Neural cell (in vitro differentiated cells): ENCODE results near the gene FRMD4A. TPM values are rescaled to one million over a fixed set of nuclear protein-coding genes. Genes with fewer than 3 reads are reported as not detected.

Experiments used
- H2AFZ ChIP-seq: fragments of 200-600, 300-800 bp; sonication (generic), shearing (Covaris generic); 2 replicates; pipeline ENCODE4 v1.6.0; 2014; ENCODE audit warnings: low read depth, mild to moderate bottlenecking, antibody characterized with exemption, low read length, moderate library complexity
- H3F3A ChIP-seq: fragments of 200-600 bp; shearing (Covaris generic); 2 replicates; pipeline ENCODE4 v1.6.1; 2016; ENCODE audit warnings: mild to moderate bottlenecking, moderate library complexity, mixed read lengths, antibody characterized with exemption, low read length; ENCODE audit not compliant: insufficient read depth, poor library complexity, severe bottlenecking
- H3K27ac ChIP-seq: fragments of 200-600, 300-800 bp; sonication (generic), shearing (Covaris generic); 2 replicates; pipeline ENCODE4 v1.5.1; 2014; ENCODE audit warnings: mild to moderate bottlenecking, low read length, moderate library complexity
- H3K27me3 ChIP-seq: fragments of 300-800, 200-600 bp; sonication (generic), shearing (Covaris generic); 2 replicates; pipeline ENCODE4 v1.6.0; 2014; ENCODE audit warnings: mild to moderate bottlenecking, low read depth, low read length, moderate library complexity; ENCODE audit not compliant: insufficient read depth
- H3K36me3 ChIP-seq: fragments of 300-800, 200-600 bp; sonication (generic), shearing (Covaris generic); 2 replicates; pipeline ENCODE4 v1.5.1; 2014; ENCODE audit warnings: mild to moderate bottlenecking, antibody characterized with exemption, low read length, moderate library complexity; ENCODE audit not compliant: insufficient read depth
- H3K4me2 ChIP-seq: fragments of 300-800, 200-600 bp; sonication (generic), shearing (Covaris generic); 2 replicates; pipeline ENCODE4 v1.6.0; 2014; ENCODE audit warnings: mild to moderate bottlenecking, low read length
- H3K4me3 ChIP-seq: fragments of 300-800, 200-600 bp; sonication (generic), shearing (Covaris generic); 2 replicates; pipeline ENCODE4 v1.5.1; 2014; ENCODE audit warnings: mild to moderate bottlenecking, low read length, moderate library complexity
- H3K79me2 ChIP-seq: fragments of 200-600 bp; shearing (Covaris generic); replicated peaks from 2 replicates; pipeline ENCODE4 v1.6.0; 2014; ENCODE audit warnings: mild to moderate bottlenecking, low read length, moderate library complexity; ENCODE audit not compliant: insufficient read depth
- H3K9ac ChIP-seq: fragments of 300-800, 200-600 bp; sonication (generic), shearing (Covaris generic); 2 replicates; pipeline ENCODE4 v1.6.1; 2016; ENCODE audit warnings: mild to moderate bottlenecking, low read length, mixed read lengths
- H3K9me2 ChIP-seq: fragments of 200-600 bp; shearing (Covaris generic); 2 replicates; pipeline ENCODE4 v1.6.1; 2016; ENCODE audit warnings: mild to moderate bottlenecking, low read length, mixed read lengths; ENCODE audit not compliant: insufficient read depth
- H3K9me3 ChIP-seq: fragments of 200-600, 300-800 bp; sonication (generic), shearing (Covaris generic); 2 replicates; pipeline ENCODE4 v1.6.1; 2016; ENCODE audit warnings: mild to moderate bottlenecking, mixed run types, low read length, moderate library complexity, mixed read lengths
- H4K20me1 ChIP-seq: fragments of 200-600 bp; shearing (Covaris generic); 2 replicates; pipeline ENCODE4 v1.6.1; 2016; ENCODE audit warnings: mild to moderate bottlenecking, mixed run types; ENCODE audit not compliant: insufficient read depth
- CTCF ChIP-seq: fragments of 450-650 bp; IDR thresholded peaks from 2 replicates; pipeline ENCODE4 v1.5.1; 2014; ENCODE audit warnings: antibody characterized with exemption, mild to moderate bottlenecking, moderate library complexity; ENCODE audit not compliant: poor library complexity, severe bottlenecking
- EP300 ChIP-seq: fragments of 450-650 bp; conservative IDR thresholded peaks from 2 replicates; pipeline ENCODE4 v1.6.1; 2014; ENCODE audit warnings: antibody characterized with exemption, mild to moderate bottlenecking, moderate library complexity; ENCODE audit not compliant: poor library complexity, severe bottlenecking
- EZH2 ChIP-seq: fragments of 200-600, 300-800 bp; shearing (Covaris generic), sonication (generic); IDR thresholded peaks from 2 replicates; pipeline ENCODE4 v1.6.1; 2014; ENCODE audit warnings: antibody characterized with exemption, low read length, borderline replicate concordance, mild to moderate bottlenecking; ENCODE audit not compliant: insufficient read depth, poor library complexity, severe bottlenecking
- MXI1 ChIP-seq: fragments of 450-650 bp; conservative IDR thresholded peaks from 2 replicates; pipeline ENCODE4 v1.6.1; 2014; ENCODE audit warnings: antibody characterized with exemption, mild to moderate bottlenecking; ENCODE audit not compliant: poor library complexity, severe bottlenecking
- POLR2AphosphoS5 ChIP-seq: IDR thresholded peaks from 2 replicates; pipeline ENCODE4 v1.6.1; 2012
- RAD21 ChIP-seq: fragments of 450-650 bp; conservative IDR thresholded peaks from 2 replicates; pipeline ENCODE4 v1.6.1; 2014; ENCODE audit warnings: antibody characterized with exemption, mild to moderate bottlenecking, moderate library complexity
- SMC3 ChIP-seq: fragments of 450-650 bp; conservative IDR thresholded peaks from 2 replicates; pipeline ENCODE4 v1.6.1; 2014; ENCODE audit warnings: antibody characterized with exemption, mild to moderate bottlenecking, moderate library complexity; ENCODE audit not compliant: poor library complexity
- TAF1 ChIP-seq: IDR thresholded peaks from 2 replicates; pipeline ENCODE4 v1.6.1; 2012; ENCODE audit warnings: low read depth
- polyA plus RNA-seq: library from polyadenylated mRNA; depleted of rRNA; stranded (reverse); fragments of >200 nt; gene quantifications from 2 replicates; pipeline ENCODE4 v1.2.3, GENCODE V29; 2014
- TF ChIP-seq, protein P1 (sequence below): IDR thresholded peaks from 2 replicates; pipeline ENCODE4 v1.6.1; 2012; ENCODE audit warnings: borderline replicate concordance

Gene FRMD4A
- polyA plus RNA-seq, 1 donor from 2014 or later = 36.5 TPM

DNA sequence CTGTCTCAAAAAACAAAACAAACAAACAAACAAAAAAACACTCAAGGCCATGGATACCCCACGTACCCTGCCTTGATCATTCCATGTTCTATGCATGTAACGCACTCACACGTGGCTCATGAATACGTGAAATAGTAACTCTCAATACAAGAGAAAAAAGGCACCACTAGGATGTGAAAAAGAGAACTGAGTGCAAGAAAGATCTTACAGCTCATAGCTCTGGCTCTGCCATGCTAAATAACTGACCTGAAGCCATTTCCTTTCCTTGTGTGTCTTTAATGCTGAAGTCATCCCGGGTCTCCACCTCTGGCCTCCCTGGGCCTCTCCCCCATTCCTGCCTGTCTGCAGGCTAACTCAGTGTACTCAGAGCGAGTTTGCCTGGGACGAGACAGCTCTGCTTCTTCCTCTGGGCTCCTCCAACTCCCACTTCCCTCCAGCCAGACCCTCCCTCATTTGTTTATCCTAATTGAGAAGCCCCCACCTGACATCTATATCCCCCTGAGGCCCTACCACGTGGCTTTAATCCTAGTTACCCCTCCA is 626.7 kb downstream of the FRMD4A start:
- no peaks in the 10 kb centered on the region for H3K27me3 ChIP-seq
- H4K20me1 ChIP-seq = no peaks in the 10 kb centered on the region
- H3K4me3 ChIP-seq = no peak overlapping the region
- no peaks in the 10 kb centered on the region for H3K79me2 ChIP-seq
- H3K27ac ChIP-seq = no peak overlapping the region
- no peak overlapping the region for H3K4me2 ChIP-seq
- H3K9me3 ChIP-seq = no peaks in the 10 kb centered on the region
- peaks cover 8% of the 10 kb centered on the region for H3K36me3 ChIP-seq
- no peaks in the 10 kb centered on the region for H3K9me2 ChIP-seq
- H2AFZ ChIP-seq = no peak overlapping the region
- no peaks in the 10 kb centered on the region for H3F3A ChIP-seq
- H3K9ac ChIP-seq = no peak overlapping the region
- no peak for TF ChIP-seq CTCF
- no peak for TF ChIP-seq EP300
- TF ChIP-seq POLR2AphosphoS5 = no peak
- no peak for TF ChIP-seq SMC3
- no peak for TF ChIP-seq TAF1
- TF ChIP-seq, protein P1, sequence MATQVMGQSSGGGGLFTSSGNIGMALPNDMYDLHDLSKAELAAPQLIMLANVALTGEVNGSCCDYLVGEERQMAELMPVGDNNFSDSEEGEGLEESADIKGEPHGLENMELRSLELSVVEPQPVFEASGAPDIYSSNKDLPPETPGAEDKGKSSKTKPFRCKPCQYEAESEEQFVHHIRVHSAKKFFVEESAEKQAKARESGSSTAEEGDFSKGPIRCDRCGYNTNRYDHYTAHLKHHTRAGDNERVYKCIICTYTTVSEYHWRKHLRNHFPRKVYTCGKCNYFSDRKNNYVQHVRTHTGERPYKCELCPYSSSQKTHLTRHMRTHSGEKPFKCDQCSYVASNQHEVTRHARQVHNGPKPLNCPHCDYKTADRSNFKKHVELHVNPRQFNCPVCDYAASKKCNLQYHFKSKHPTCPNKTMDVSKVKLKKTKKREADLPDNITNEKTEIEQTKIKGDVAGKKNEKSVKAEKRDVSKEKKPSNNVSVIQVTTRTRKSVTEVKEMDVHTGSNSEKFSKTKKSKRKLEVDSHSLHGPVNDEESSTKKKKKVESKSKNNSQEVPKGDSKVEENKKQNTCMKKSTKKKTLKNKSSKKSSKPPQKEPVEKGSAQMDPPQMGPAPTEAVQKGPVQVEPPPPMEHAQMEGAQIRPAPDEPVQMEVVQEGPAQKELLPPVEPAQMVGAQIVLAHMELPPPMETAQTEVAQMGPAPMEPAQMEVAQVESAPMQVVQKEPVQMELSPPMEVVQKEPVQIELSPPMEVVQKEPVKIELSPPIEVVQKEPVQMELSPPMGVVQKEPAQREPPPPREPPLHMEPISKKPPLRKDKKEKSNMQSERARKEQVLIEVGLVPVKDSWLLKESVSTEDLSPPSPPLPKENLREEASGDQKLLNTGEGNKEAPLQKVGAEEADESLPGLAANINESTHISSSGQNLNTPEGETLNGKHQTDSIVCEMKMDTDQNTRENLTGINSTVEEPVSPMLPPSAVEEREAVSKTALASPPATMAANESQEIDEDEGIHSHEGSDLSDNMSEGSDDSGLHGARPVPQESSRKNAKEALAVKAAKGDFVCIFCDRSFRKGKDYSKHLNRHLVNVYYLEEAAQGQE = no peak
- no peak for TF ChIP-seq RAD21
- TF ChIP-seq MXI1 = no peak
- TF ChIP-seq EZH2 = no peak

DNA sequence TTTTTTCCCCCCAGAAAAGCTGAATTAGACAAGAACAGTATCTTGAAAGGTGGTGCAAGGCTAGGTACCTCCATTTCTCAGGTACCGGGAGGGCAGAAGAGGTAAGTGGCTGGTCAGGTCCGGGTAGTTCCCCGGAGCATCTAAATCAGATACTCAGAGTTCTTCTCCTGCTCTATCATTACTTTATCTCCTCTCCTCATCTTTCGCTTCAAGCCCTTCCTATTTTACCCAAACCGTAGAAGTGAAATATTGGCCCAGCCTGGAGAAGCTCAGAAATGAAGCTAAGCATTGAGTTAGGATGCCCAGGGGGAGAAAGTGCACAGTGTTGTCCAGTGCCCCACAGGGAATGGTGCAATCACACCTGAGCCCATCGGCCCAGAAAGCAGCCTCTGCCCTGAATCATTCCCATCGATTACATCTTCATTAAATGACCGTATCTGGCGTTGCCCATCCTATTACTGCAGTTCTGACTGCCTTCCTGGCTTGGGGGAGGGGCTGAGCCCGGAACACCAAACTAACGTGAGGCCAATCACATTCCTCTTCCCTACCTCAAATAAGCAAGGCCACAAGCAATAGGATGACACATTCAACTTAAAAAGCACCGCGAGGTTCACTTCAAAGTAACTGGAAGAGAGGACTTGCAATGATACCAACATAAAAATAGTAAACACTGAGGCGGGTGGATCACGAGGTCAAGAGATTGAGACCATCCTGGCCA is 627.5 kb downstream of the FRMD4A start:
- H3K9ac ChIP-seq = no peak overlapping the region
- H4K20me1 ChIP-seq = no peaks in the 10 kb centered on the region
- H3F3A ChIP-seq = no peaks in the 10 kb centered on the region
- H3K9me3 ChIP-seq = no peaks in the 10 kb centered on the region
- H3K27me3 ChIP-seq = no peaks in the 10 kb centered on the region
- no peak overlapping the region for H3K4me2 ChIP-seq
- no peaks in the 10 kb centered on the region for H3K9me2 ChIP-seq
- TF ChIP-seq POLR2AphosphoS5 (no peak), EP300 (no peak)
- no peak overlapping the region for H3K27ac ChIP-seq
- H3K36me3 ChIP-seq = peaks cover 8% of the 10 kb centered on the region
- no peaks in the 10 kb centered on the region for H3K79me2 ChIP-seq
- H2AFZ ChIP-seq = no peak overlapping the region
- H3K4me3 ChIP-seq = no peak overlapping the region
